AG04449 (cell line): Measurements from ENCODE around the gene UBE2L3.
"Not testable (repeated sequence)": the region's sequence is repeated elsewhere in the genome, so short reads cannot be mapped to it uniquely, and the experiment has no call there.

Experiments
- CTCF ChIA-PET: fragments of 350-600 bp; formaldehyde crosslinking; extraction: SDS; loops from one replicate; lab custom pipeline; 2021; ENCODE audit warnings: antibody characterized with exemption; lab: Yijun Ruan, JAX
- POLR2A ChIA-PET: fragments of 400-600, 350-600 bp; formaldehyde crosslinking; extraction: SDS; loops from one replicate; lab custom pipeline; 2020; ENCODE audit warnings: antibody characterized with exemption, inconsistent platforms; lab: Yijun Ruan, JAX
- DNase-seq: peaks from one replicate; pipeline ENCODE4 v3.0.0-alpha.2; 2010; ENCODE audit warnings: low read depth, low spot score
- H3K4me3 ChIP-seq: 2 replicates; pipeline ENCODE4 v1.5.1; 2011; ENCODE audit warnings: low read depth, mild to moderate bottlenecking, control low read depth, low read length
- TF ChIP-seq, protein P1 (sequence below): IDR thresholded peaks from one replicate; pipeline ENCODE4 v1.5.1; 2011; ENCODE audit warnings: mild to moderate bottlenecking, moderate library complexity, low read length, control low read depth, inconsistent platforms; ENCODE audit not compliant: insufficient read depth; ENCODE audit errors: missing control alignments

Gene UBE2L3

DNA sequence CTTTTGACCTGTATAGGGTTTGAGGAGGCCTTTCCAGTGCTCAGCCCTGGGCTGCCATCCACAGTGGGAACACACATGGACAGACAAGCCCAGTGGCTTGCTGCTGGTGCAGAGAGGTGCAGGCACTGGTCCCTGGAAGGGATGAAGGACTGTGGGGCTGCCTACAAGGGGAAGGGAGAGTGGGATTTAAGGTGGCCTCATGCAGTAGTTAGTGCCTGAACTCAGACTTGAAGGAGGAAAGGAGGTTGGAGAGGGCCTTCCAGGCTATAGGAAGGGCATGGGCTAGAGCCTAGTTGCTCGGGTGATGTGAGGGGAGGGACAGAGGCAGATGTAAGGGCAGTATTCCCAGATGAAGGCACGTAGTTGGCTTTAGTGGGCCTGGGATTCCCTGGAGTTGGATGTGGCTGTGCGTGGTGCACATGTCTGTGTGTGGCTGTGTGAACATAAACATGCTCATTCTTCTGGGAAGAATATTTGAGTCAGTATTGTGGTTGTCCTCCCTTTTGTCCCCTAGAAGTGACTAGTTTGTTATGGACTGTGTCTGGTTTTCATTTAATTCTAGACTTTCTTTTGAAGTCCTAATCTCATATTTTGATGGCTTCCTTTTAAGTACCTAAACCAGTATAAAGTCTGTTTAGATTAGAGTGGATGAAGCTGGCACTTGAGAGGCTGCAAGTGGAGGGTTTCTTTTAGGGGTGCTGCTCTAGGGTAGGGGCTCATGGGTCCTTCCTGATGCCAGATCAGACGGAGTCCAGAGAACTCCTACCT lies 43.9 kb downstream of the UBE2L3 start:
- no peak for DNase-seq
- CTCF ChIA-PET, result interaction anchor here (1.4 to 4.2 kb wide), 2 partner anchors 18 to 31 kb away, joined by 4 to 19 read pairs; partner anchors contain the start of genes SDF2L1 and YDJC
- H3K4me3 ChIP-seq, result no peak overlapping the region
- POLR2A ChIA-PET, result no interaction called here
- TF ChIP-seq, protein P1, sequence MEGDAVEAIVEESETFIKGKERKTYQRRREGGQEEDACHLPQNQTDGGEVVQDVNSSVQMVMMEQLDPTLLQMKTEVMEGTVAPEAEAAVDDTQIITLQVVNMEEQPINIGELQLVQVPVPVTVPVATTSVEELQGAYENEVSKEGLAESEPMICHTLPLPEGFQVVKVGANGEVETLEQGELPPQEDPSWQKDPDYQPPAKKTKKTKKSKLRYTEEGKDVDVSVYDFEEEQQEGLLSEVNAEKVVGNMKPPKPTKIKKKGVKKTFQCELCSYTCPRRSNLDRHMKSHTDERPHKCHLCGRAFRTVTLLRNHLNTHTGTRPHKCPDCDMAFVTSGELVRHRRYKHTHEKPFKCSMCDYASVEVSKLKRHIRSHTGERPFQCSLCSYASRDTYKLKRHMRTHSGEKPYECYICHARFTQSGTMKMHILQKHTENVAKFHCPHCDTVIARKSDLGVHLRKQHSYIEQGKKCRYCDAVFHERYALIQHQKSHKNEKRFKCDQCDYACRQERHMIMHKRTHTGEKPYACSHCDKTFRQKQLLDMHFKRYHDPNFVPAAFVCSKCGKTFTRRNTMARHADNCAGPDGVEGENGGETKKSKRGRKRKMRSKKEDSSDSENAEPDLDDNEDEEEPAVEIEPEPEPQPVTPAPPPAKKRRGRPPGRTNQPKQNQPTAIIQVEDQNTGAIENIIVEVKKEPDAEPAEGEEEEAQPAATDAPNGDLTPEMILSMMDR, result no peak

DNA sequence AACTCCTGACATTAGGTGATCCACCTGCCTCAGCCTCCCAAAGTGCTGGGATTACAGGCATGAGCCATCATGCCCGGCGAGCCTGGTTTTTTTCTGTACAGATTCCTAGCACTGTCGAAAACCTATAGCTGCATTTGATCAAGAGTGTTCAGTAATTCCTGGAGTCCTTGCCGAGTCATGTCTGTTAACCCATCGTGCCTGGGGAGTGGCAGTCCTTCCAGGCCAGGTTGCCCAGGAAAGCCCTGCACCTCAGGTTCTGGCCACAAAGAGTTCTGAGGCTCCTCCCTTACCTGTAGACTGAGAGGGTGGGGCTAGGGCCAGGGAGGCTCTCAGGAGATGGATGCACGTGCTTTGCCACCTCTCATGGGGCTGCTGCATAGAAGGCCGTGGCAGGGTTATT lies 45.3 kb downstream of the UBE2L3 start:
- H3K4me3 ChIP-seq, result no peak overlapping the region
- TF ChIP-seq, protein P1, result no peak
- POLR2A ChIA-PET, result no interaction called here
- CTCF ChIA-PET, result interaction anchor here (1.4 to 2.5 kb wide), 4 partner anchors 11 to 34 kb away, joined by 3 to 14 read pairs (median 6); partner anchors contain the start of genes SDF2L1 and YDJC
- DNase-seq, result no peak

DNA sequence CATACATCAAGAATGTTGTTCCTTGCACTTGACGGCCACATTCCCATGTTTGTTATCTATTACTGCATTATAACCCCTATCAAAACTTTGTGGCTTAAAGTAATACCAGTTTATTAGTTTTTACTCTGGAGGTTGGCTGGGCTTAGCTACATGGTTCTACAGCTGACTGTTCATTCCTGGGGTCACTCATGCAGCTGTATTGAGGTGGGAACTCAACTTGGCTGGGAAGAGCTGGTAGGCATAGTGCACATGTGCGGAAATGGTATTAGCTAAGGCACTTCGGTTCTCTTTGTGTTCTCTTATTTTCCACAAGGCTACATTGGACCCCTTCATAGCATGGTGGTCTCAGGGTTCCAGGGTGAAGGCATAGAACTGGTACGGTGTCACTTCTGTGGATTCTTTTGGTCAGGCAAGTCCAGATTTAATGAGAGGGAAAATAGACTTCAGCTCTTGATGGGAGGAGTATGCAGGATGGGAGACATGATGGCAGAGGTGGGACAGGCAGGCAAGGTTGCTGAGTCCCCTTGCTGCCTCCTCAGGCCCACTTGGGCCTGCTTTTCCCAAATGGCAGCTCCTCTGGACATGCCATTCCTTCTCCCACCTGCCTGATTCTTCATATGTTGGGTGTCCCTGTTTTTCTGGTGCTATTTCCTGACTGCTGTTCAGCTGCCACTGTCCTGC lies 46.2 kb downstream of the UBE2L3 start:
- TF ChIP-seq, protein P1, result no peak
- DNase-seq, result no peak
- ChIA-PET POLR2A (interaction anchor here (0.6 to 1.0 kb wide), 2 partner anchors 12 to 31 kb away, joined by 3 read pairs; no protein-coding TSS in a partner anchor), CTCF (interaction anchor here (1.2 to 2.5 kb wide), 5 partner anchors 10 to 38 kb away, joined by 3 to 14 read pairs (median 6); partner anchors contain the start of genes SDF2L1 and YDJC)
- no peak overlapping the region for H3K4me3 ChIP-seq

DNA sequence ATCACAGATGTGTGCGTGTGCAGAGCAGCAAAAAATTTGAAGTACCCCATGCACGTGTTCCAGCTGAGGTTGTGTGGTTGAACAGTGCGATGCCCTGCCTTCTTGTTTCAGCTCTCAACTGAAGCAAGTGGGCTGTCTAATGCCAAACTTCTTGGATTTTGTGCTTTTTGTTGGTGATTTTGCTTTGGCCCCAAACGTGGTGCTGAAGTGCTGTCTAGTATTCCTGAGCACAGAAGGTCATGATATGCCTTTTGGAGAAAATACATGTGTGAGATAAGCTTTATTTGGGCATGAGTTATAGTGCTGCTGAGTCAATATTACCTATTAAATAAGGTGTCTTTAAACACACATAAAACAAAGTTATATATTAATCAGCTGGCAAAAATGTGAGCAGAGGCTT lies 48.2 kb downstream of the UBE2L3 start:
- TF ChIP-seq, protein P1, result no peak
- POLR2A ChIA-PET, result no interaction called here
- CTCF ChIA-PET, result interaction anchor here (1.2 to 1.5 kb wide), 4 partner anchors 13 to 30 kb away, joined by 5 to 8 read pairs (median 6); partner anchors contain the start of genes SDF2L1 and YDJC
- H3K4me3 ChIP-seq, result no peak overlapping the region
- DNase-seq, result no peak

DNA sequence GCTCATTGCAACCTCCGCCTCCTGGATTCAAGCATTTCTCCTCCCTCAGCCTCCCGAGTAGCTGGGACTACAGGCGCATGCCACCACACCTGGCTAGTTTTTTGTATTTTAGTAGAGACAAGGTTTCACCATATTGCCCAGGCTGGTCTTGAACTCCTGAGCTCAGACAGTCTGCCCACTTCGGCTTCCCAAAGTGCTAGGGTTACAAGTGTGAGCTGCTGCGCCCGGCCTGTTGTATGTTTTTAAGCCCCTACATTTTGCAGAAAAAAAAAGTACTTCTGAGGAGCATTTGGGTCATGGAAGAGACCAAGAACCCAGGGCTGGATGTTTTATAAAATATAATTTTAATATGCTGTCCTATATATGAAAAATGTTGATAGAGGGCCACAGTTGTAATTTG lies 49.8 kb downstream of the UBE2L3 start:
- H3K4me3 ChIP-seq, DNase-seq, POLR2A ChIA-PET: not testable (repeated sequence)
- CTCF ChIA-PET, result interaction anchor here (1.0 to 5.3 kb wide), 2 partner anchors 12 to 29 kb away, joined by 3 to 41 read pairs; partner anchors contain the start of gene YDJC

DNA sequence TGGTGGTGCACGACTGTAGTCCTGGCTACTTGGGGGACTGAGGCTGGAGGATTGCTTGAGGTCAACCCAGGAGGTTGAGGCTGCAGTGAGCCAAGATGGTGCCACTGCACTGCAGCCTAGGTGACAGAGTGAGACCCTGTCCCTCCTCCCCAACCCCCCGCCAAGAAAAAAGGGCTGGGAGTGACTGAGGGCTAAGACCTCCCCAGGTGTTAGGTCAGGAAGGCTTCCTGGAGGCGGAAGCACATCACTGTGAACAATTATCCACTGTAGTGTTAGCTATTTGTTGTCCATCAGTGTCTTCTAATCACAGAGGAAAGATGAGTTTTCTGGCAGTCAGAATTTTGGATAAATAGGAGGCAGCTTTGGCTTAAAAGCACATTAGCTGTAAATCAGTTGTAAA lies 53.5 kb downstream of the UBE2L3 start:
- TF ChIP-seq, protein P1, result no peak
- CTCF ChIA-PET, result interaction anchor here (1.5 to 5.3 kb wide), 2 partner anchors 9 to 21 kb away, joined by 8 to 41 read pairs; partner anchors contain the start of genes SDF2L1 and YDJC
- POLR2A ChIA-PET, result no interaction called here
- DNase-seq, result no peak
- H3K4me3 ChIP-seq, result no peak overlapping the region
